ENCODE data around the gene EML2.

DNA sequence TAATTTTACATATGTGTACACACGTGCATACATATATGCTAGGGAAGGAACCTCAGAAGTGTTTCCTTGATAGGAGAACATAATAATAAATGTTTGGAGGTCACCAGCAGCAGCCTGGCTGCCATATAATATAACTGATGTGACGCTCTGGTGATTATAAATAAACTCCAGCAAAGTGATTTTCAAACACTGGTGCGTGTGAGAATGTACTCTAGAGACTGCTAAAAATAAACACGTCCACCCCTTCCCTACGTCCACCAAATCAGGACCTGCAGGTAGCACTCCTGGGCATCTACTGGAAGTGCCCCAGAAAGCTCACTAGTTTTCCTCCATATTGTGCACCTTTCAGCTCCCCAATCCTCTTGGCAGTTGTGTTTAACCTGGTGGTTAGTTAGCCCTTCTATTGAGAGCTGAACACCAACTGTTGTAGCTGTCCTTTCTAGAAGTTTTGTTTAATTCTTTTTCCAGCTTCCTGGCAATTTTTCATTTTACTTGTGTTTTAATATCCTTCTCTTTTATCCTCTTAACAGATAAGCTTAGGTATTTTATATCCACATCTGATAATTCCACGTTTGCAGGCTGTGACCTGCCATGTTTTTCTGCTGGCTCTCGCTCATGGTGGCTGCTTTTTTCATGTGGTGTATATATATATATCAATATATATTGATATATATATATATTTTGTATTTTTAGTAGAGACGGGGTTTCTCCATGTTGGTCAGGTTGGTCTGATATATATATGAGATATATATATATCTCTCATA is 67.6 kb downstream of the EML2 start:
- TF ChIP-seq, protein P1, sequence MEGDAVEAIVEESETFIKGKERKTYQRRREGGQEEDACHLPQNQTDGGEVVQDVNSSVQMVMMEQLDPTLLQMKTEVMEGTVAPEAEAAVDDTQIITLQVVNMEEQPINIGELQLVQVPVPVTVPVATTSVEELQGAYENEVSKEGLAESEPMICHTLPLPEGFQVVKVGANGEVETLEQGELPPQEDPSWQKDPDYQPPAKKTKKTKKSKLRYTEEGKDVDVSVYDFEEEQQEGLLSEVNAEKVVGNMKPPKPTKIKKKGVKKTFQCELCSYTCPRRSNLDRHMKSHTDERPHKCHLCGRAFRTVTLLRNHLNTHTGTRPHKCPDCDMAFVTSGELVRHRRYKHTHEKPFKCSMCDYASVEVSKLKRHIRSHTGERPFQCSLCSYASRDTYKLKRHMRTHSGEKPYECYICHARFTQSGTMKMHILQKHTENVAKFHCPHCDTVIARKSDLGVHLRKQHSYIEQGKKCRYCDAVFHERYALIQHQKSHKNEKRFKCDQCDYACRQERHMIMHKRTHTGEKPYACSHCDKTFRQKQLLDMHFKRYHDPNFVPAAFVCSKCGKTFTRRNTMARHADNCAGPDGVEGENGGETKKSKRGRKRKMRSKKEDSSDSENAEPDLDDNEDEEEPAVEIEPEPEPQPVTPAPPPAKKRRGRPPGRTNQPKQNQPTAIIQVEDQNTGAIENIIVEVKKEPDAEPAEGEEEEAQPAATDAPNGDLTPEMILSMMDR (conservative IDR thresholded peaks at IDR 0.05 in 1 of 2, IDR thresholded peaks at IDR 0.05 in 1 of 2; ENCODE audit: extremely low read depth in 1 of 2, insufficient read depth in 1 of 2, low read depth in 1 of 2, low read length in 2 of 2) = no peak
- TF ChIP-seq EZH2 (IDR thresholded peaks at IDR 0.05; ENCODE audit: borderline replicate concordance, low read length) = no peak
